Islet precursor cell (in vitro differentiated cells): ENCODE measurements around the gene PIM2.
A peak's percentile ranks its signal among the peaks of the same experiment; 100 is the strongest.
"Not testable (repeated sequence)": the region's sequence is repeated elsewhere in the genome, so short reads cannot be mapped to it uniquely, and the experiment has no call there.

ENCODE experiments used
- DNase-seq: peaks from one replicate; pipeline ENCODE4 v3.0.0-alpha.2; 2018

Gene PIM2

GRCh38 chrX:48904626-48905025 is 14.2 kb downstream of the PIM2 start:
- no peak for DNase-seq

GRCh38 chrX:48904180-48904579 is 14.6 kb downstream of the PIM2 start:
- DNase-seq: no peak

- no peak for DNase-seq
Measured at GRCh38 chrX:48903290-48903689, 15.5 kb downstream of the PIM2 start.

- DNase-seq: no peak
Measured at GRCh38 chrX:48902776-48903175, 16.0 kb downstream of the PIM2 start.

GRCh38 chrX:48902135-48902534 is 16.7 kb downstream of the PIM2 start:
- DNase-seq: no peak

- DNase-seq: no peak
Measured at GRCh38 chrX:48901069-48901468, 17.8 kb downstream of the PIM2 start.

- no peak for DNase-seq
Measured at GRCh38 chrX:48899078-48899410, 19.8 kb downstream of the PIM2 start.

GRCh38 chrX:48897625-48898306 is 21.1 kb downstream of the PIM2 start, which contains the start of the genes PQBP1 and TIMM17B:
Gene PQBP1, plus strand, starts transcription at chrX:48897930. Its CDS starts 580 bp downstream, at chrX:48898510.
Gene TIMM17B, minus strand, starts transcription at chrX:48897768. Its CDS starts 19 bp downstream, at chrX:48897749.
- DNase-seq: peak; percentile 95

GRCh38 chrX:48897157-48897624 is 21.6 kb downstream of the PIM2 start:
- DNase-seq: peak; percentile 88

- no peak for DNase-seq
Measured at GRCh38 chrX:48896611-48897011, 22.2 kb downstream of the PIM2 start.

GRCh38 chrX:48894891-48895290 is 23.9 kb downstream of the PIM2 start:
- DNase-seq: no peak

- no peak for DNase-seq
Measured at GRCh38 chrX:48893556-48894348, 25.1 kb downstream of the PIM2 start.

GRCh38 chrX:48892896-48893295 is 25.9 kb downstream of the PIM2 start:
- no peak for DNase-seq

- DNase-seq: peak; percentile 97
Measured at GRCh38 chrX:48891402-48892288, 27.2 kb downstream of the PIM2 start.

GRCh38 chrX:48890934-48891401 is 27.9 kb downstream of the PIM2 start:
- no peak for DNase-seq

GRCh38 chrX:48890296-48890925 is 28.4 kb downstream of the PIM2 start:
- DNase-seq: no peak

GRCh38 chrX:48886586-48886985 is 32.2 kb downstream of the PIM2 start:
- not testable (repeated sequence) for DNase-seq

- DNase-seq: no peak
Measured at GRCh38 chrX:48883729-48884128, 35.1 kb downstream of the PIM2 start.

- DNase-seq: not testable (repeated sequence)
Measured at GRCh38 chrX:48876944-48877343, 41.9 kb downstream of the PIM2 start.

GRCh38 chrX:48872017-48872416 is 46.8 kb downstream of the PIM2 start:
- DNase-seq: not testable (repeated sequence)

- DNase-seq: no peak
Measured at GRCh38 chrX:48864210-48864609, 54.6 kb downstream of the PIM2 start.
